ENCODE results near the gene PROB1.
"Not testable (repeated sequence)": the region's sequence is repeated elsewhere in the genome, so short reads cannot be mapped to it uniquely, and the experiment has no call there.

The PROB1 gene

GRCh38 chr5:139388198-139388821, 6.6 kb downstream of the PROB1 start:
- Histone ChIP-seq H3K4me1 (ENCODE audit: control insufficient read depth, insufficient read depth, low read depth, low read length) (peaks cover 28% of the 10 kb centered on the region), H3K9me3 (ENCODE audit: control insufficient read depth, low read length) (no peaks in the 10 kb centered on the region), H2BK120ac (ENCODE audit: low read depth, low read length) (no peak overlapping the region), H3K18ac (ENCODE audit: low read depth in 1 of 2, low read length in 2 of 2) (no peak overlapping the region), H3K4me2 (ENCODE audit: low read length, poor library complexity, severe bottlenecking) (no peak overlapping the region), H2AK5ac (ENCODE audit: low read length, severe bottlenecking) (no peak overlapping the region), H2AFZ (ENCODE audit: low read depth, low read length) (no peak overlapping the region), H3K79me1 (replicated peaks; ENCODE audit: low read length, poor library complexity, severe bottlenecking) (no peaks in the 10 kb centered on the region), H3K27ac (ENCODE audit: low read length, poor library complexity, severe bottlenecking) (no peak overlapping the region), H4K8ac (ENCODE audit: low read length) (no peak overlapping the region), H2BK5ac (ENCODE audit: low read depth, low read length, poor library complexity, severe bottlenecking) (no peak overlapping the region), H3K36me3 (ENCODE audit: control insufficient read depth in 1 of 2, insufficient read depth in 2 of 2, low read depth in 1 of 2, low read length in 2 of 2) (no peaks in the 10 kb centered on the region), H3K27me3 (ENCODE audit: control insufficient read depth in 1 of 2, insufficient read depth in 1 of 2, low read length in 2 of 2) (peaks cover 4 to 6% of the 10 kb centered on the region in 2 experiments), H2BK15ac (ENCODE audit: low read depth, poor library complexity, severe bottlenecking) (no peak overlapping the region), H3K23ac (ENCODE audit: low read length in 2 of 2) (no peak overlapping the region), H4K91ac (ENCODE audit: low read length) (no peak overlapping the region), H2BK12ac (ENCODE audit: low read length in 2 of 2) (no peak overlapping the region), H3K4me3 (ENCODE audit: insufficient read depth in 1 of 2, low read depth in 1 of 2, low read length in 2 of 2) (no peak overlapping the region), H3K14ac (ENCODE audit: low read length in 2 of 2) (no peak overlapping the region), H3K9ac (ENCODE audit: low read length) (no peak overlapping the region), H3K4ac (ENCODE audit: low read depth in 1 of 2, low read length in 2 of 2) (no peak overlapping the region)
- WGBS: 40% methylated on average over 7 of the region's 8 CpGs
- no peak for DNase-seq

DNA sequence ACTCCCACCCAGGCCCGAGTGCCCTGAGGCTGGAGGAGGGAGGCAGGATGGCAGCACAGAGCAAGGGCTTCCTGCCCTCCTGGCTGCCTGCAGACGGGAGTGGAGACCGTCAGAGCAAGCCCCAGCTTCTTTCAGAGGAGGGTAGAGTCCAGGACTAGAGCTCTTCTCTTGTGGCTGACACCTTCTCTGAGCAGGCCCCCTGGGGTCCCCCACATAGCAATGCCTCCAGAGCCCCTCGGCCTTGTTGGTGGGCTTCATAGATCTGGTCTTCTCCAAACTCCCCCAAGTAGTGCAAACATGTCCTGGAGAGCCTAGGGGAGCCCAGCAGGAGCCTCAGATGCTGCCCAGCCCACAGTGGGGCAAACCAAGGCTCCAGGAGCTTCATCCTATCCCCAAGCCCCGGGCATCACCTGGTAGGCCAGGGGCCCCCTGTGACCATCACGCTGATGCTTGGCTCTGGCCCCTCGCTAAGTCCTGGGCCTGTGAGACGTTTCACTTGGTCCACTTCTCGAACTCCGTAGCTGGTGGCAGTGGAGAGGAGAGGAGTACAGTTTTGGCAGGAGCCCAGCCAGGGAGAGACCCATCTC, 7.2 kb downstream of the PROB1 start:
- H3K79me1 ChIP-seq (replicated peaks; ENCODE audit: low read length, poor library complexity, severe bottlenecking): no peaks in the 10 kb centered on the region
- 87% methylated on average over 10 of the region's 10 CpGs for WGBS
- H3K23ac ChIP-seq (ENCODE audit: low read length in 2 of 2): no peak overlapping the region
- H3K4me1 ChIP-seq (ENCODE audit: control insufficient read depth, insufficient read depth, low read depth, low read length): peaks cover 27% of the 10 kb centered on the region
- no peak overlapping the region for H2AK5ac ChIP-seq (ENCODE audit: low read length, severe bottlenecking)
- H3K27ac ChIP-seq (ENCODE audit: low read length, poor library complexity, severe bottlenecking): no peak overlapping the region
- H3K4me3 ChIP-seq (ENCODE audit: insufficient read depth in 1 of 2, low read depth in 1 of 2, low read length in 2 of 2): no peak overlapping the region
- DNase-seq: no peak
- H3K27me3 ChIP-seq (ENCODE audit: control insufficient read depth in 1 of 2, insufficient read depth in 1 of 2, low read length in 2 of 2): peaks cover 0 to under 1% of the 10 kb centered on the region in 2 experiments
- H2BK120ac ChIP-seq (ENCODE audit: low read depth, low read length): no peak overlapping the region
- H3K4ac ChIP-seq (ENCODE audit: low read depth in 1 of 2, low read length in 2 of 2): no peak overlapping the region
- H3K36me3 ChIP-seq (ENCODE audit: control insufficient read depth in 1 of 2, insufficient read depth in 2 of 2, low read depth in 1 of 2, low read length in 2 of 2): no peaks in the 10 kb centered on the region
- no peak overlapping the region for H2BK12ac ChIP-seq (ENCODE audit: low read length in 2 of 2)
- H3K14ac ChIP-seq (ENCODE audit: low read length in 2 of 2): no peak overlapping the region
- no peak overlapping the region for H3K4me2 ChIP-seq (ENCODE audit: low read length, poor library complexity, severe bottlenecking)
- no peak overlapping the region for H4K91ac ChIP-seq (ENCODE audit: low read length)
- H3K9ac ChIP-seq (ENCODE audit: low read length): no peak overlapping the region
- H2BK15ac ChIP-seq (ENCODE audit: low read depth, poor library complexity, severe bottlenecking): no peak overlapping the region
- H2AFZ ChIP-seq (ENCODE audit: low read depth, low read length): no peak overlapping the region
- H2BK5ac ChIP-seq (ENCODE audit: low read depth, low read length, poor library complexity, severe bottlenecking): no peak overlapping the region
- H3K9me3 ChIP-seq (ENCODE audit: control insufficient read depth, low read length): no peaks in the 10 kb centered on the region
- H3K18ac ChIP-seq (ENCODE audit: low read depth in 1 of 2, low read length in 2 of 2): no peak overlapping the region
- no peak overlapping the region for H4K8ac ChIP-seq (ENCODE audit: low read length)

GRCh38 chr5:139386956-139387355, 7.9 kb downstream of the PROB1 start:
- not testable (repeated sequence) for H4K91ac ChIP-seq (ENCODE audit: low read length); DNase-seq; H4K8ac ChIP-seq (ENCODE audit: low read length); H3K4me2 ChIP-seq (ENCODE audit: low read length, poor library complexity, severe bottlenecking); H3K36me3 ChIP-seq (ENCODE audit: control insufficient read depth in 1 of 2, insufficient read depth in 2 of 2, low read depth in 1 of 2, low read length in 2 of 2); H3K9ac ChIP-seq (ENCODE audit: low read length); H2BK120ac ChIP-seq (ENCODE audit: low read depth, low read length); H2BK12ac ChIP-seq (ENCODE audit: low read length in 2 of 2); H3K4me3 ChIP-seq (ENCODE audit: insufficient read depth in 1 of 2, low read depth in 1 of 2, low read length in 2 of 2); H3K18ac ChIP-seq (ENCODE audit: low read depth in 1 of 2, low read length in 2 of 2); H2BK5ac ChIP-seq (ENCODE audit: low read depth, low read length, poor library complexity, severe bottlenecking); H3K9me3 ChIP-seq (ENCODE audit: control insufficient read depth, low read length); H3K23ac ChIP-seq (ENCODE audit: low read length in 2 of 2); H3K4ac ChIP-seq (ENCODE audit: low read depth in 1 of 2, low read length in 2 of 2); H3K79me1 ChIP-seq (replicated peaks; ENCODE audit: low read length, poor library complexity, severe bottlenecking); H3K27me3 ChIP-seq (ENCODE audit: control insufficient read depth in 1 of 2, insufficient read depth in 1 of 2, low read length in 2 of 2); H3K14ac ChIP-seq (ENCODE audit: low read length in 2 of 2); H3K27ac ChIP-seq (ENCODE audit: low read length, poor library complexity, severe bottlenecking); H2AFZ ChIP-seq (ENCODE audit: low read depth, low read length); H2BK15ac ChIP-seq (ENCODE audit: low read depth, poor library complexity, severe bottlenecking); H2AK5ac ChIP-seq (ENCODE audit: low read length, severe bottlenecking)
- peaks cover 27% of the 10 kb centered on the region for H3K4me1 ChIP-seq (ENCODE audit: control insufficient read depth, insufficient read depth, low read depth, low read length)
- 93% methylated on average over 10 of the region's 10 CpGs for WGBS

DNA sequence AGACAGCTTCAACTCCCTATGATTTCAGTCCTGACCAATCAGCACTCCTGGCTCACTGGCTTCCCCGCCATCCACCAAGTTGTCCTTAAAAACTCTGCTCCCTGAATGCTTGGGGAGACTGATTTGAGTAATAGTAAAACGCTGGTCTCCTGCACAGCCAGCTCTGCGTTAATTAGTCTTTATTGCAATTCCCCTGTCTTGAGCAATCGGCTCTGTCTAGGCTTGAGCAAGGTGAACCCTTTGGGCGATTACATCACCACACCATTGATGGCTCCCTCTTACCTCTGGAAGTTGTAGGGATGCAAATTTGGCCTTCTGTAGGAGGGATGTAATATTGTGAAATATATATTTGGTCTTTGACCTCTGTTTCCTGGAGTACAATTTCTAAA, 8.9 kb downstream of the PROB1 start:
- H3K4me1 ChIP-seq (ENCODE audit: control insufficient read depth, insufficient read depth, low read depth, low read length): peaks cover 30% of the 10 kb centered on the region
- no peaks in the 10 kb centered on the region for H3K79me1 ChIP-seq (replicated peaks; ENCODE audit: low read length, poor library complexity, severe bottlenecking)
- H3K9me3 ChIP-seq (ENCODE audit: control insufficient read depth, low read length): no peaks in the 10 kb centered on the region
- H2BK12ac ChIP-seq (ENCODE audit: low read length in 2 of 2): no peak overlapping the region
- H2BK5ac ChIP-seq (ENCODE audit: low read depth, low read length, poor library complexity, severe bottlenecking): no peak overlapping the region
- no peak overlapping the region for H3K27ac ChIP-seq (ENCODE audit: low read length, poor library complexity, severe bottlenecking)
- H3K36me3 ChIP-seq (ENCODE audit: control insufficient read depth in 1 of 2, insufficient read depth in 2 of 2, low read depth in 1 of 2, low read length in 2 of 2): no peaks in the 10 kb centered on the region
- H2BK120ac ChIP-seq (ENCODE audit: low read depth, low read length): no peak overlapping the region
- no peak overlapping the region for H3K14ac ChIP-seq (ENCODE audit: low read length in 2 of 2)
- H3K4me3 ChIP-seq (ENCODE audit: insufficient read depth in 1 of 2, low read depth in 1 of 2, low read length in 2 of 2): no peak overlapping the region
- H3K23ac ChIP-seq (ENCODE audit: low read length in 2 of 2): no peak overlapping the region
- no peak overlapping the region for H4K91ac ChIP-seq (ENCODE audit: low read length)
- no peak overlapping the region for H3K4me2 ChIP-seq (ENCODE audit: low read length, poor library complexity, severe bottlenecking)
- no peak overlapping the region for H2AK5ac ChIP-seq (ENCODE audit: low read length, severe bottlenecking)
- H3K9ac ChIP-seq (ENCODE audit: low read length): no peak overlapping the region
- no peaks in the 10 kb centered on the region for H3K27me3 ChIP-seq (ENCODE audit: control insufficient read depth in 1 of 2, insufficient read depth in 1 of 2, low read length in 2 of 2)
- 96% methylated on average over 5 of the region's 5 CpGs for WGBS
- no peak overlapping the region for H4K8ac ChIP-seq (ENCODE audit: low read length)
- no peak overlapping the region for H3K18ac ChIP-seq (ENCODE audit: low read depth in 1 of 2, low read length in 2 of 2)
- no peak overlapping the region for H2BK15ac ChIP-seq (ENCODE audit: low read depth, poor library complexity, severe bottlenecking)
- no peak overlapping the region for H2AFZ ChIP-seq (ENCODE audit: low read depth, low read length)
- H3K4ac ChIP-seq (ENCODE audit: low read depth in 1 of 2, low read length in 2 of 2): no peak overlapping the region
- no peak for DNase-seq

Data from mesenchymal stem cell (in vitro differentiated cells and primary cell).